H1 (cell line): Measurements from ENCODE around the gene KLHDC7A. TPM values are rescaled to one million over a fixed set of nuclear protein-coding genes. Genes with fewer than 3 reads are reported as not detected.

ENCODE experiments used
- CTCF ChIA-PET: fragments of 300-600 bp; sonication (Branson Sonifier 250); formaldehyde crosslinking; loops from one replicate; lab custom pipeline; 2021; ENCODE audit not compliant: partially characterized antibody; lab: Charles Lee
- POLR2A ChIA-PET: fragments of 300-600 bp; sonication (Branson Sonifier 250); formaldehyde crosslinking; loops from one replicate; lab custom pipeline; 2021; ENCODE audit warnings: inconsistent platforms; ENCODE audit not compliant: partially characterized antibody; lab: Charles Lee
- DNase-seq, 2 experiments: peaks; one replicate each; pipeline versions ENCODE4 v3.0.0 to v3.0.0-alpha.2; 2010 to 2022; ENCODE audit warnings: low spot score in 2 of 2, low read depth in 1 of 2, mixed read lengths in 1 of 2
- FAIRE-seq: peaks from 2 replicates; lab custom pipeline; 2011; peaks lifted over from hg19 to GRCh38; lab: Jason Lieb, UNC
- H2AFZ ChIP-seq: 2 replicates; pipeline ENCODE4 v1.8.1; 2012; ENCODE audit warnings: low read length, inconsistent platforms
- H2AK5ac ChIP-seq: 2 replicates; pipeline ENCODE4 v1.6.1; 2013; ENCODE audit warnings: low read depth, low read length
- H2BK120ac ChIP-seq: replicated peaks from 2 replicates; pipeline ENCODE3; 2013; ENCODE audit warnings: low read depth, low read length, inconsistent platforms
- H2BK12ac ChIP-seq: 2 replicates; pipeline ENCODE4 v1.6.1; 2013; ENCODE audit warnings: low read depth, low read length
- H2BK15ac ChIP-seq: 2 replicates; pipeline ENCODE4 v1.6.1; 2013; ENCODE audit warnings: low read length
- H2BK20ac ChIP-seq: 2 replicates; pipeline ENCODE4 v1.6.1; 2013; ENCODE audit warnings: low read length
- H2BK5ac ChIP-seq: 2 replicates; pipeline ENCODE4 v1.6.1; 2013; ENCODE audit warnings: low read depth, low read length
- H3K14ac ChIP-seq: 2 replicates; pipeline ENCODE4 v1.6.1; 2013; ENCODE audit warnings: inconsistent platforms; ENCODE audit not compliant: insufficient read length
- H3K18ac ChIP-seq: 2 replicates; pipeline ENCODE4 v1.6.1; 2013; ENCODE audit warnings: low read length; ENCODE audit errors: extremely low read depth
- H3K23ac ChIP-seq: 2 replicates; pipeline ENCODE4 v1.6.1; 2013; ENCODE audit warnings: inconsistent platforms; ENCODE audit not compliant: insufficient read length
- H3K23me2 ChIP-seq: 2 replicates; pipeline ENCODE4 v1.6.1; 2013; ENCODE audit warnings: low read depth, low read length
- H3K27ac ChIP-seq: 2 replicates; pipeline ENCODE4 v1.6.1; 2011; ENCODE audit warnings: low read depth, low read length, inconsistent platforms
- H3K27me3 ChIP-seq, 4 experiments: replicated peaks in 1 of 4; 1 replicate in 1 of 4; 2 replicates in 3 of 4; pipeline versions ENCODE4 v1.6.1 to v1.8.1; 2011 to 2013; ENCODE audit warnings: low read length in 3 of 4, mild to moderate bottlenecking in 3 of 4, inconsistent platforms in 2 of 4, mixed read lengths in 2 of 4, moderate library complexity in 1 of 4; ENCODE audit not compliant: control insufficient read depth in 3 of 4, insufficient read depth in 3 of 4; ENCODE audit errors: extremely low read depth in 1 of 4
- H3K36me3 ChIP-seq, 4 experiments: 2 replicates each; pipeline versions ENCODE4 v1.6.1 to v1.8.1; 2011 to 2013; ENCODE audit warnings: mild to moderate bottlenecking in 4 of 4, low read length in 3 of 4, moderate library complexity in 2 of 4, control low read depth in 1 of 4, inconsistent platforms in 1 of 4; ENCODE audit not compliant: insufficient read depth in 4 of 4, control insufficient read depth in 2 of 4
- H3K4ac ChIP-seq: replicated peaks from 2 replicates; pipeline ENCODE3; 2013; ENCODE audit warnings: low read length, low read depth, mixed read lengths, inconsistent platforms; ENCODE audit not compliant: insufficient read length
- H3K4me1 ChIP-seq, 4 experiments: replicated peaks in 1 of 4; 1 replicate in 1 of 4; 2 replicates in 3 of 4; pipeline versions ENCODE4 v1.6.1 to v1.8.1; 2011 to 2013; ENCODE audit warnings: low read length in 3 of 4, inconsistent platforms in 2 of 4, mixed read lengths in 1 of 4; ENCODE audit not compliant: insufficient read depth in 4 of 4, control insufficient read depth in 3 of 4
- H3K4me2 ChIP-seq, 2 experiments: 2 replicates each; pipeline versions ENCODE4 v1.6.1 to v1.8.1; 2011 to 2013; ENCODE audit warnings: low read depth in 2 of 2, low read length in 2 of 2, control low read depth in 1 of 2, inconsistent platforms in 1 of 2, mild to moderate bottlenecking in 1 of 2; ENCODE audit not compliant: insufficient read depth in 1 of 2
- H3K4me3 ChIP-seq, 4 experiments: fragments of 200-600, 300-600 bp in 1 of 4; sonication (generic), shearing (Covaris generic), sonication (Bioruptor Twin) in 1 of 4; 2 replicates each; pipeline versions ENCODE4 v1.5.1 to v1.8.1; 2011 to 2016; ENCODE audit warnings: low read length in 4 of 4, low read depth in 3 of 4, control low read depth in 2 of 4, inconsistent platforms in 2 of 4, mild to moderate bottlenecking in 2 of 4, mixed read lengths in 1 of 4, moderate library complexity in 1 of 4; ENCODE audit not compliant: insufficient read depth in 2 of 4; ENCODE audit errors: extremely low read depth in 1 of 4
- H3K56ac ChIP-seq: replicated peaks from 2 replicates; pipeline ENCODE3; 2013; ENCODE audit warnings: low read depth, mild to moderate bottlenecking, mixed read lengths, low read length, inconsistent platforms; ENCODE audit not compliant: insufficient read length
- H3K79me1 ChIP-seq: 2 replicates; pipeline ENCODE4 v1.6.1; 2013; ENCODE audit warnings: low read depth, low read length, control low read depth
- H3K79me2 ChIP-seq, 2 experiments: 2 replicates each; pipeline versions ENCODE4 v1.6.1 to v1.8.1; 2012 to 2013; ENCODE audit warnings: low read length in 2 of 2, mild to moderate bottlenecking in 2 of 2, inconsistent platforms in 1 of 2; ENCODE audit not compliant: insufficient read depth in 2 of 2, control insufficient read depth in 1 of 2
- H3K9ac ChIP-seq, 4 experiments: replicated peaks in 1 of 4; 1 replicate in 1 of 4; 2 replicates in 3 of 4; pipeline versions ENCODE4 v1.6.1 to v1.8.1; 2011 to 2013; ENCODE audit warnings: low read depth in 3 of 4, low read length in 3 of 4, control low read depth in 2 of 4, mild to moderate bottlenecking in 2 of 4, moderate library complexity in 2 of 4, inconsistent platforms in 1 of 4; ENCODE audit errors: extremely low read depth in 1 of 4
- H3K9me3 ChIP-seq, 2 experiments: 2 replicates each; pipeline versions ENCODE4 v1.6.1 to v1.8.1; 2012 to 2013; ENCODE audit warnings: mild to moderate bottlenecking in 2 of 2, moderate library complexity in 2 of 2, control low read depth in 1 of 2, inconsistent platforms in 1 of 2, low read depth in 1 of 2, low read length in 1 of 2, mixed read lengths in 1 of 2; ENCODE audit not compliant: insufficient read depth in 2 of 2
- H4K20me1 ChIP-seq, 2 experiments: replicated peaks in 1 of 2; 2 replicates each; pipeline versions ENCODE3 to v1.8.1; 2011 to 2013; ENCODE audit warnings: inconsistent platforms in 2 of 2, low read length in 2 of 2, mild to moderate bottlenecking in 1 of 2; ENCODE audit not compliant: insufficient read depth in 2 of 2, control insufficient read depth in 1 of 2
- H4K5ac ChIP-seq: 2 replicates; pipeline ENCODE4 v1.6.1; 2013; ENCODE audit warnings: low read length, low read depth, mixed read lengths, inconsistent platforms; ENCODE audit not compliant: insufficient read length
- H4K8ac ChIP-seq: 2 replicates; pipeline ENCODE4 v1.8.0; 2013; ENCODE audit warnings: mild to moderate bottlenecking, moderate library complexity, low read length, inconsistent platforms; ENCODE audit not compliant: insufficient read depth; ENCODE audit errors: extremely low read depth
- H4K91ac ChIP-seq: replicated peaks from 2 replicates; pipeline ENCODE3; 2013; ENCODE audit warnings: low read length, mixed read lengths, inconsistent platforms; ENCODE audit not compliant: insufficient read length
- FOSL1 ChIP-seq: IDR thresholded peaks from 2 replicates; pipeline ENCODE4 v1.6.1; 2011; ENCODE audit warnings: mild to moderate bottlenecking, low read depth, low read length, moderate library complexity; ENCODE audit not compliant: insufficient read depth
- GTF2F1 ChIP-seq: IDR thresholded peaks from 2 replicates; pipeline ENCODE4 v1.6.1; 2012; ENCODE audit warnings: low read depth, low read length, improper control_type of control experiment, borderline replicate concordance
- SRF ChIP-seq: IDR thresholded peaks from 2 replicates; pipeline ENCODE4 v1.6.1; 2011; ENCODE audit warnings: mild to moderate bottlenecking, low read depth, low read length, moderate library complexity
- SUZ12 ChIP-seq: fragments of 200-600 bp; sonication (generic); IDR thresholded peaks from 2 replicates; pipeline ENCODE4 v1.6.1; 2012; ENCODE audit warnings: mild to moderate bottlenecking, inconsistent platforms, low read length, moderate library complexity, mixed read lengths
- WGBS, 2 experiments: shearing (Covaris generic) in 1 of 2; methylation state at CpG; one replicate each; pipeline versions ENCODE4 v1.1.6 to v1.1.7; 2013 to 2015; ENCODE audit warnings: low lambda C conversion rate in 2 of 2, mixed read lengths in 2 of 2, inconsistent platforms in 1 of 2, low coverage in 1 of 2, missing lambda C conversion rate in 1 of 2; ENCODE audit not compliant: insufficient replicate concordance in 2 of 2, insufficient coverage in 1 of 2, insufficient read length in 1 of 2; ENCODE audit errors: extremely low coverage in 1 of 2, missing lambda C conversion rate in 1 of 2; 5-methylcytosine and 5-hydroxymethylcytosine counted together
- polyA plus RNA-seq, 7 experiments: library from polyadenylated mRNA; depleted of rRNA in 3 of 7; stranded (reverse) in 5 of 7; unstranded in 2 of 7; fragments of >200 nt in 5 of 7; fragments of 200-250 nt in 2 of 7; gene quantifications; 1 replicate in 5 of 7; 2 replicates in 1 of 7; 4 replicates in 1 of 7; pipeline versions ENCODE4 v1.2.1 to v1.2.3, GENCODE V29; 2011 to 2013; ENCODE audit warnings: missing spikeins in 2 of 7, mixed read lengths in 2 of 7
- total RNA-seq: library from RNA; stranded (reverse); fragmentation: NEBNext Ultra II Directional; extraction: Animal tissue kit (Norgen Biotek cat#: 25700); gene quantifications from 2 replicates; pipeline ENCODE4 v1.2.1, GENCODE V29; 2021
- TF ChIP-seq, protein P1 (sequence below): IDR thresholded peaks from 2 replicates; pipeline ENCODE4 v1.6.1; 2012; ENCODE audit warnings: inconsistent platforms

Gene KLHDC7A
- total and polyA plus RNA-seq, 2 of the 8 experiments (the other 6 are each of a cell fraction or from before 2014, with no cell fraction given) = 3.9 to 18.9 TPM

DNA sequence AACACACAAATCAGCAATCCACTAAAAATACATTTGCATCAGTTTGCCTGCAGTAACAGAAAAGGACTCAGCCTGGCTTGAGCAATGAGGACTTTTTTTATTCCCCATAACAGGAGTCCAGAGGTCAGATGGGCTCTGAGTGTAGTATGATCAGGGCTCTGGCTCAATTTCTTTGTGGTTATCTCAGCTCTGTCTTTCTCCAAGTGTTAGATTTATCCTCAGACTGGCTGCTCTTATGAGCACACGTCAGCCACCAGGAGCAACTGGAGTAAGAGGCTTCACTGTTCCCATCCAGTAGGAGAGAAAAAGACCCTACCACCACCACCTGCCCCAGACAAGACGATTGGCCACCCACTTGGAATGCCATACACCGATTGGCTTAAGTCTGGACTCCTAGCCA, 36.2 kb upstream of the KLHDC7A start:
- H3K79me2 ChIP-seq = no peaks in the 10 kb centered on the region
- no peak overlapping the region for H3K27ac ChIP-seq
- H3K18ac ChIP-seq = no peak overlapping the region
- H2AK5ac ChIP-seq = no peak overlapping the region
- H3K4me3 ChIP-seq = no peak overlapping the region
- TF ChIP-seq SUZ12 = no peak
- TF ChIP-seq, protein P1, sequence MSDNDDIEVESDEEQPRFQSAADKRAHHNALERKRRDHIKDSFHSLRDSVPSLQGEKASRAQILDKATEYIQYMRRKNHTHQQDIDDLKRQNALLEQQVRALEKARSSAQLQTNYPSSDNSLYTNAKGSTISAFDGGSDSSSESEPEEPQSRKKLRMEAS = peak; percentile 32; the same call in 1 of the 2 replicates
- TF ChIP-seq GTF2F1 = no peak
- TF ChIP-seq SRF = no peak
- no peak for TF ChIP-seq FOSL1
- H4K91ac ChIP-seq = no peak overlapping the region
- no peak overlapping the region; the same call in 1 of the 2 replicates for H2BK15ac ChIP-seq
- DNase-seq = no peak
- no peak overlapping the region for H2BK5ac ChIP-seq
- peaks cover 0 to 3% of the 10 kb centered on the region in 2 experiments; a peak in 1 of 4 replicates for H3K9me3 ChIP-seq
- H3K4me2 ChIP-seq = no peak overlapping the region
- peaks cover 3 to 20% (median 12%) of the 10 kb centered on the region in 4 experiments; a peak in 6 of 7 replicates for H3K4me1 ChIP-seq
- H3K4ac ChIP-seq = no peak overlapping the region
- no peak overlapping the region for H3K56ac ChIP-seq
- no peak overlapping the region for H2BK120ac ChIP-seq
- H3K27me3 ChIP-seq = no peaks in the 10 kb centered on the region; a peak in 1 of 7 replicates
- FAIRE-seq = no peak
- no peaks in the 10 kb centered on the region for H3K79me1 ChIP-seq
- no peak overlapping the region for H2BK20ac ChIP-seq
- CTCF ChIA-PET = interaction anchor here (0.6 kb wide), 2 partner anchors 21 to 120 kb away, joined by 4 read pairs; no protein-coding TSS in a partner anchor
- POLR2A ChIA-PET = no interaction called here
- H2BK12ac ChIP-seq = no peak overlapping the region
- WGBS, 2 experiments = 81% methylated on average over 3 of the region's 3 CpGs; no CpG with 5 or more reads in 1 of the 2 experiments
- no peaks in the 10 kb centered on the region; the same call in 1 of the 2 replicates for H3K23me2 ChIP-seq
- no peak overlapping the region for H2AFZ ChIP-seq
- H4K20me1 ChIP-seq = peaks cover 0 to 2% of the 10 kb centered on the region in 2 experiments
- no peak overlapping the region for H3K23ac ChIP-seq
- no peak overlapping the region for H3K14ac ChIP-seq
- H4K5ac ChIP-seq = no peak overlapping the region
- no peaks in the 10 kb centered on the region for H3K36me3 ChIP-seq
- H4K8ac ChIP-seq = no peak overlapping the region
- no peak overlapping the region for H3K9ac ChIP-seq
